ENCODE data around the gene LDHB.
"Not testable (repeated sequence)": the region's sequence is repeated elsewhere in the genome, so short reads cannot be mapped to it uniquely, and the experiment has no call there.

The LDHB gene

GRCh38 chr12:21659383-21659782 lies 1.7 kb upstream of the LDHB start:
- no peak for DNase-seq

GRCh38 chr12:21656905-21657325 lies 727 bp downstream of the LDHB start:
- peak; percentile 66 for DNase-seq

- no peak for DNase-seq
Observed at GRCh38 chr12:21655591-21655990, 2.1 kb downstream of the LDHB start.

GRCh38 chr12:21651821-21652220 lies 5.8 kb downstream of the LDHB start:
- no peak for DNase-seq

- no peak for DNase-seq
Observed at GRCh38 chr12:21650997-21651396, 6.6 kb downstream of the LDHB start.

GRCh38 chr12:21649034-21649433 lies 8.6 kb downstream of the LDHB start:
- no peak for DNase-seq

GRCh38 chr12:21648378-21648777 lies 9.3 kb downstream of the LDHB start:
- DNase-seq, result no peak

- DNase-seq, result no peak
Observed at GRCh38 chr12:21647179-21647578, 10.5 kb downstream of the LDHB start.

- not testable (repeated sequence) for DNase-seq
Observed at GRCh38 chr12:21645041-21645500, 12.6 kb downstream of the LDHB start.

GRCh38 chr12:21644516-21644915 lies 13.1 kb downstream of the LDHB start:
- no peak for DNase-seq

GRCh38 chr12:21643758-21644157 lies 13.9 kb downstream of the LDHB start:
- no peak for DNase-seq

- DNase-seq, result no peak
Observed at GRCh38 chr12:21642707-21643389, 14.8 kb downstream of the LDHB start.

- DNase-seq, result no peak
Observed at GRCh38 chr12:21638054-21638891, 19.4 kb downstream of the LDHB start.

- no peak for DNase-seq
Observed at GRCh38 chr12:21634245-21634644, 23.4 kb downstream of the LDHB start.

GRCh38 chr12:21631367-21631766 lies 26.3 kb downstream of the LDHB start:
- no peak for DNase-seq

- no peak for DNase-seq
Observed at GRCh38 chr12:21627924-21628323, 29.7 kb downstream of the LDHB start.

- no peak for DNase-seq
Observed at GRCh38 chr12:21618566-21618965, 39.1 kb downstream of the LDHB start.

GRCh38 chr12:21617030-21617429 lies 40.6 kb downstream of the LDHB start:
- DNase-seq, result no peak

- DNase-seq, result peak; percentile 24
Observed at GRCh38 chr12:21615431-21615830, 42.2 kb downstream of the LDHB start.

- DNase-seq, result no peak
Observed at GRCh38 chr12:21614506-21614905, 43.1 kb downstream of the LDHB start.

GRCh38 chr12:21613931-21614330 lies 43.7 kb downstream of the LDHB start:
- no peak for DNase-seq

GRCh38 chr12:21608196-21608595 lies 49.4 kb downstream of the LDHB start:
- DNase-seq, result no peak

GRCh38 chr12:21607701-21608100 lies 49.9 kb downstream of the LDHB start:
- no peak for DNase-seq

- DNase-seq, result no peak
Observed at GRCh38 chr12:21606175-21606574, 51.5 kb downstream of the LDHB start.
